Erythroblast (primary cell): ENCODE data around the gene HELZ.

Experiments used
- GATA1 ChIP-seq: IDR thresholded peaks from 2 replicates; pipeline ENCODE4 v1.6.1; 2011; ENCODE audit warnings: low read depth, mild to moderate bottlenecking, control low read depth, low read length, moderate library complexity
- POLR2A ChIP-seq: IDR thresholded peaks from 2 replicates; pipeline ENCODE4 v1.6.1; 2011; ENCODE audit warnings: mild to moderate bottlenecking, low read length

DNA sequence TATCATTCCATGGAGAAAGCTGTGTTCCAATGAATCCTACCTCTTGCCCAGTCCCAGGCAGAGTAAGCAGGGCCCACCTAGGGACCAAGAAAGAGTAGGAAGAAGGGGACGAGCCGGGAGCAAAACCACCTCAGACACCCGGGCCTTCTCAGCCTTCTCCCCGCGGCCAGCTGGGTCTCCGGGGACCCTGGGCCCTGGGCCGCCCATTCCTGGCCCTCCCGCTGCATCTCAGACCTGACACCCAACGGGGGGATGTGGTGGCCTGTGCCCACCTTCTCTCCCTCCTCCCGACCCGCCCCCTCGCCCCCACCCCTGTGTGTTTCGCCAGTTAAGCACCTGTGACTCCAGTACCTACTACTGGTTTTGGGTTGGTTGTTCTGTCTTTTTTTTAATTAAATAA lies 212.0 kb downstream of the HELZ start:
- TF ChIP-seq POLR2A (no peak), GATA1 (no peak)
